Frontal cortex (tissue), 4 donors: ENCODE data around the gene MYOG. TPM values are rescaled to one million over a fixed set of nuclear protein-coding genes. Genes with fewer than 3 reads are reported as not detected.

ENCODE experiments used
- DNase-seq, 2 donors: peaks; one replicate each; pipeline ENCODE4 v3.0.0; 2012; ENCODE audit warnings: low spot score in 2 of 2
- FAIRE-seq: peaks from 2 replicates; lab custom pipeline; 2012; peaks lifted over from hg19 to GRCh38; lab: Jason Lieb, UNC
- total RNA-seq: library from RNA; depleted of rRNA; stranded (reverse); fragments of >200 nt; gene quantifications from one replicate; pipeline ENCODE4 v1.2.3, GENCODE V29; 2014
- donor health status: control.
- donor health status: control.
- donor health status: control.

Gene MYOG
- total RNA-seq, 1 donor from 2014 or later = under 0.01 TPM

GRCh38 chr1:203076031-203076511, 9.7 kb downstream of the MYOG start:
- no peak for FAIRE-seq

GRCh38 chr1:203075236-203076030, 10.4 kb downstream of the MYOG start:
- FAIRE-seq (no peak), DNase-seq (no peak)

More at GRCh38 chr1:203076031-203076511, 9.7 kb downstream of the MYOG start:
- no peak for DNase-seq

GRCh38 chr1:203074610-203075009, 11.2 kb downstream of the MYOG start:
- no peak for DNase-seq
- FAIRE-seq = no peak

GRCh38 chr1:203073469-203073868, 12.3 kb downstream of the MYOG start:
- FAIRE-seq (no peak), DNase-seq (no peak)

- DNase-seq (no peak), FAIRE-seq (no peak)
Observed at GRCh38 chr1:203072911-203073310, 12.9 kb downstream of the MYOG start.

- DNase-seq = no peak
- FAIRE-seq = no peak
Observed at GRCh38 chr1:203072002-203072602, 13.7 kb downstream of the MYOG start.

- no peak for FAIRE-seq
Observed at GRCh38 chr1:203069030-203069747, 16.6 kb downstream of the MYOG start.

GRCh38 chr1:203066965-203067364, 18.8 kb downstream of the MYOG start:
- DNase-seq (no peak), FAIRE-seq (no peak)

More at GRCh38 chr1:203069030-203069747, 16.6 kb downstream of the MYOG start:
- no peak for DNase-seq

- FAIRE-seq (no peak), DNase-seq (no peak)
Observed at GRCh38 chr1:203065986-203066385, 19.8 kb downstream of the MYOG start.

- FAIRE-seq = no peak
- no peak for DNase-seq
Observed at GRCh38 chr1:203065191-203065590, 20.6 kb downstream of the MYOG start.

- no peak for DNase-seq
- no peak for FAIRE-seq
Observed at GRCh38 chr1:203063287-203063686, 22.5 kb downstream of the MYOG start.

- FAIRE-seq = no peak
- no peak for DNase-seq
Observed at GRCh38 chr1:203060115-203060514, 25.7 kb downstream of the MYOG start.

GRCh38 chr1:203059485-203059884, 26.3 kb downstream of the MYOG start:
- FAIRE-seq (no peak), DNase-seq (no peak)

GRCh38 chr1:203058676-203058935, 27.2 kb downstream of the MYOG start:
- no peak for FAIRE-seq

GRCh38 chr1:203057911-203058675, 27.7 kb downstream of the MYOG start:
- FAIRE-seq (no peak), DNase-seq (no peak)

More at GRCh38 chr1:203058676-203058935, 27.2 kb downstream of the MYOG start:
- no peak for DNase-seq

GRCh38 chr1:203056516-203056915, 29.3 kb downstream of the MYOG start:
- FAIRE-seq (no peak), DNase-seq (no peak)

GRCh38 chr1:203056012-203056411, 29.8 kb downstream of the MYOG start:
- no peak for DNase-seq

GRCh38 chr1:203055161-203055799, 30.5 kb downstream of the MYOG start:
- no peak for DNase-seq
- FAIRE-seq = no peak

More at GRCh38 chr1:203056012-203056411, 29.8 kb downstream of the MYOG start:
- FAIRE-seq = no peak

GRCh38 chr1:203054642-203055041, 31.2 kb downstream of the MYOG start:
- DNase-seq = no peak
- FAIRE-seq = no peak

GRCh38 chr1:203054184-203054583, 31.6 kb downstream of the MYOG start:
- FAIRE-seq = no peak

More at GRCh38 chr1:203054184-203054583, 31.6 kb downstream of the MYOG start:
- DNase-seq = no peak
